Neural crest cell (in vitro differentiated cells): Measurements from ENCODE around the gene UVRAG. TPM values are rescaled to one million over a fixed set of nuclear protein-coding genes. Genes with fewer than 3 reads are reported as not detected.

Experiments used
- DNase-seq: peaks from one replicate; pipeline ENCODE4 v3.0.0; 2021; ENCODE audit warnings: low read depth, mixed read lengths, low spot score
- H3K27ac Mint-ChIP-seq: one replicate; pipeline ENCODE4 v1.8.0; 2021; ENCODE audit warnings: mild to moderate bottlenecking, mixed read lengths; ENCODE audit not compliant: unreplicated experiment
- H3K27me3 Mint-ChIP-seq: 2 replicates; pipeline ENCODE4 v1.8.0; 2021; ENCODE audit warnings: low read depth, mild to moderate bottlenecking, mixed read lengths
- H3K36me3 Mint-ChIP-seq: 2 replicates; pipeline ENCODE4 v1.8.0; 2021; ENCODE audit warnings: low read depth, mild to moderate bottlenecking, mixed read lengths
- H3K4me1 Mint-ChIP-seq: 2 replicates; pipeline ENCODE4 v1.8.0; 2021; ENCODE audit warnings: mixed read lengths
- H3K4me3 Mint-ChIP-seq: one replicate; pipeline ENCODE4 v1.8.0; 2021; ENCODE audit warnings: mild to moderate bottlenecking, mixed read lengths
- H3K9me3 Mint-ChIP-seq: 2 replicates; pipeline ENCODE4 v1.8.0; 2021; ENCODE audit warnings: mixed read lengths
- CTCF ChIP-seq: fragments of 200-600 bp; sonication (generic); conservative IDR thresholded peaks from 2 replicates; pipeline ENCODE4 v1.5.0; 2021; ENCODE audit warnings: antibody characterized with exemption, mild to moderate bottlenecking
- total RNA-seq: library from RNA; stranded (reverse); gene quantifications from 2 replicates; pipeline ENCODE4 v1.2.1, GENCODE V29; 2021

UVRAG gene
- total RNA-seq, 1 donor from 2014 or later: 29.0 TPM

GRCh38 chr11:76131142-76131541 is 316.1 kb downstream of the UVRAG start:
- Mint-ChIP-seq H3K36me3 (peaks cover 7% of the 10 kb centered on the region), H3K4me1 (no peaks in the 10 kb centered on the region), H3K27ac (no peak overlapping the region), H3K9me3 (peaks cover 2% of the 10 kb centered on the region), H3K27me3 (no peaks in the 10 kb centered on the region), H3K4me3 (no peak overlapping the region)
- no peak for DNase-seq
- no peak for TF ChIP-seq CTCF

GRCh38 chr11:76131671-76132631 is 316.9 kb downstream of the UVRAG start:
- Mint-ChIP-seq H3K36me3 (peaks cover 4% of the 10 kb centered on the region), H3K27ac (no peak overlapping the region), H3K9me3 (no peaks in the 10 kb centered on the region), H3K4me1 (no peaks in the 10 kb centered on the region), H3K27me3 (no peaks in the 10 kb centered on the region), H3K4me3 (no peak overlapping the region)
- TF ChIP-seq CTCF: no peak
- no peak for DNase-seq

- no peaks in the 10 kb centered on the region for H3K9me3 Mint-ChIP-seq
- H3K4me1 Mint-ChIP-seq: no peaks in the 10 kb centered on the region
- no peak for DNase-seq
- no peak overlapping the region for H3K4me3 Mint-ChIP-seq
- H3K27me3 Mint-ChIP-seq: no peaks in the 10 kb centered on the region
- no peak overlapping the region for H3K27ac Mint-ChIP-seq
- no peak for TF ChIP-seq CTCF
- peaks cover 3% of the 10 kb centered on the region for H3K36me3 Mint-ChIP-seq
These were observed 319.2 kb downstream of the UVRAG start for GRCh38 chr11:76134239-76134638.

GRCh38 chr11:76135491-76135890 is 320.5 kb downstream of the UVRAG start:
- no peak overlapping the region for H3K4me3 Mint-ChIP-seq
- H3K9me3 Mint-ChIP-seq: no peaks in the 10 kb centered on the region
- H3K4me1 Mint-ChIP-seq: no peaks in the 10 kb centered on the region
- peaks cover 3% of the 10 kb centered on the region for H3K36me3 Mint-ChIP-seq
- no peak for TF ChIP-seq CTCF
- no peak for DNase-seq
- H3K27ac Mint-ChIP-seq: no peak overlapping the region
- no peaks in the 10 kb centered on the region for H3K27me3 Mint-ChIP-seq

GRCh38 chr11:76139314-76139713 is 324.3 kb downstream of the UVRAG start:
- Mint-ChIP-seq H3K4me3 (no peak overlapping the region), H3K27ac (no peak overlapping the region), H3K9me3 (no peaks in the 10 kb centered on the region), H3K27me3 (no peaks in the 10 kb centered on the region), H3K36me3 (peaks cover 10% of the 10 kb centered on the region), H3K4me1 (no peaks in the 10 kb centered on the region)
- TF ChIP-seq CTCF: no peak
- no peak for DNase-seq
